Right cardiac atrium (tissue), 5 donors: ENCODE data around the gene SLC10A1. TPM values are rescaled to one million over a fixed set of nuclear protein-coding genes. Genes with fewer than 3 reads are reported as not detected.

Source experiments
- ATAC-seq, 2 donors: fragments of 200-7000 bp; cut with Tn5 transposase; one replicate each; pipeline versions ENCODE4 v1.8.0 to v1.9.1; 2020; ENCODE audit warnings: moderate library complexity in 2 of 2, mild to moderate bottlenecking in 1 of 2
- DNase-seq, 3 donors: peaks; one replicate each; pipeline ENCODE4 v3.0.0-alpha.2; 2020
- H3K27ac ChIP-seq: one replicate; pipeline ENCODE4 v1.5.1; 2013; ENCODE audit warnings: mild to moderate bottlenecking, low read length, control low read depth, moderate library complexity
- H3K27me3 ChIP-seq: one replicate; pipeline ENCODE4 v1.6.1; 2013; ENCODE audit not compliant: control insufficient read depth, insufficient read depth
- H3K4me1 ChIP-seq: one replicate; pipeline ENCODE4 v1.6.1; 2013; ENCODE audit warnings: low read length; ENCODE audit not compliant: control insufficient read depth, insufficient read depth
- H3K4me3 ChIP-seq: one replicate; pipeline ENCODE4 v1.5.1; 2013; ENCODE audit warnings: low read length, control low read depth
- H3K9me3 ChIP-seq: one replicate; pipeline ENCODE4 v1.6.1; 2013; ENCODE audit warnings: low read length; ENCODE audit not compliant: control insufficient read depth
- WGBS: extraction: QIAGEN DNeasy Blood & Tissue Kit; methylation state at CpG from one replicate; pipeline ENCODE4 v1.1.7; 2013; 5-methylcytosine and 5-hydroxymethylcytosine counted together
- intact Hi-C, 4 donors: fragments of 100-400 bp; cut with DNase I; formaldehyde crosslinking; loops; one replicate each; pipeline versions ENCODE4 v1.11.0 to v1.14.0; 2022 to 2023
- polyA plus RNA-seq: library from polyadenylated mRNA; stranded (reverse); fragments of 200-250 nt; gene quantifications from one replicate; pipeline ENCODE4 v1.2.3, GENCODE V29; 2013
- total RNA-seq, 4 donors: library from RNA; stranded (reverse); fragmentation: NEBNext Ultra II Directional; extraction: Animal tissue kit (Norgen Biotek cat#: 25700); gene quantifications; one replicate each; pipeline ENCODE4 v1.2.1, GENCODE V29; 2021
- donor health status: healthy with polysubstance abuse.
- donor health status: DM: no; HTN: yes; CAD: no.
- donor health status: DM: no; HTN: no; CAD: no.
- donor health status: DM: no; HTN: yes; CAD: no; lungs with severe emphysema.
- donor health status: DM: yes; HTN: yes; CAD: no.

SLC10A1 gene
- total and polyA plus RNA-seq, 5 donors = not detected

- 75% methylated on average over 12 of the region's 12 CpGs for WGBS
- Histone ChIP-seq H3K9me3 (no peaks in the 10 kb centered on the region), H3K4me1 (no peaks in the 10 kb centered on the region), H3K27me3 (no peaks in the 10 kb centered on the region), H3K4me3 (no peak overlapping the region), H3K27ac (no peak overlapping the region)
- intact Hi-C loops = no loop called here
- ATAC-seq = no peak
- no peak for DNase-seq
These were observed 12.1 kb upstream of the SLC10A1 start for GRCh38 chr14:69808919-69809808.

- intact Hi-C loops = no loop called here
- WGBS = 73% methylated on average over 1 of the region's 1 CpG
- Histone ChIP-seq H3K9me3 (no peaks in the 10 kb centered on the region), H3K27me3 (no peaks in the 10 kb centered on the region), H3K4me3 (no peak overlapping the region), H3K4me1 (no peaks in the 10 kb centered on the region), H3K27ac (no peak overlapping the region)
- ATAC-seq (no peak), DNase-seq (no peak)
These were observed 10.2 kb upstream of the SLC10A1 start for GRCh38 chr14:69807192-69807591.

GRCh38 chr14:69804902-69805301 is 7.9 kb upstream of the SLC10A1 start:
- Histone ChIP-seq H3K27ac (no peak overlapping the region), H3K9me3 (no peaks in the 10 kb centered on the region), H3K27me3 (no peaks in the 10 kb centered on the region), H3K4me3 (no peak overlapping the region), H3K4me1 (no peaks in the 10 kb centered on the region)
- 88% methylated on average over 2 of the region's 2 CpGs for WGBS
- intact Hi-C loops = no loop called here
- DNase-seq = no peak
- ATAC-seq = no peak

GRCh38 chr14:69803753-69804152 is 6.7 kb upstream of the SLC10A1 start:
- no peak overlapping the region for H3K4me3 ChIP-seq
- no peaks in the 10 kb centered on the region for H3K27me3 ChIP-seq
- H3K4me1 ChIP-seq = no peaks in the 10 kb centered on the region
- DNase-seq (no peak), ATAC-seq (no peak)
- intact Hi-C loops = no loop called here
- H3K9me3 ChIP-seq = no peaks in the 10 kb centered on the region
- H3K27ac ChIP-seq = no peak overlapping the region

GRCh38 chr14:69798339-69798735 is 1.3 kb upstream of the SLC10A1 start:
- H3K4me3 ChIP-seq = no peak overlapping the region
- no peaks in the 10 kb centered on the region for H3K9me3 ChIP-seq
- no peak overlapping the region for H3K27ac ChIP-seq
- intact Hi-C loops = no loop called here
- H3K4me1 ChIP-seq = peaks cover 8% of the 10 kb centered on the region
- WGBS = 94% methylated on average over 4 of the region's 4 CpGs
- no peaks in the 10 kb centered on the region for H3K27me3 ChIP-seq
- ATAC-seq = no peak
- DNase-seq = no peak

- Histone ChIP-seq H3K4me1 (peaks cover 8% of the 10 kb centered on the region), H3K4me3 (no peak overlapping the region), H3K27ac (no peak overlapping the region), H3K9me3 (no peaks in the 10 kb centered on the region), H3K27me3 (no peaks in the 10 kb centered on the region)
- 78% methylated on average over 5 of the region's 5 CpGs for WGBS
- no peak for DNase-seq
- ATAC-seq = no peak
- intact Hi-C loops = no loop called here
These were observed 715 bp upstream of the SLC10A1 start for GRCh38 chr14:69797573-69798338.

- DNase-seq (no peak), ATAC-seq (no peak)
- H3K27me3 ChIP-seq = no peaks in the 10 kb centered on the region
- peaks cover 8% of the 10 kb centered on the region for H3K4me1 ChIP-seq
- 86% methylated on average over 4 of the region's 4 CpGs for WGBS
- H3K4me3 ChIP-seq = no peak overlapping the region
- H3K27ac ChIP-seq = no peak overlapping the region
- intact Hi-C loops = no loop called here
- no peaks in the 10 kb centered on the region for H3K9me3 ChIP-seq
These were observed 1.4 kb downstream of the SLC10A1 start for GRCh38 chr14:69795691-69796090.

GRCh38 chr14:69794791-69795190 is 2.2 kb downstream of the SLC10A1 start:
- ATAC-seq (no peak), DNase-seq (no peak)
- intact Hi-C loops = no loop called here
- Histone ChIP-seq H3K9me3 (no peaks in the 10 kb centered on the region), H3K4me3 (no peak overlapping the region), H3K27me3 (no peaks in the 10 kb centered on the region), H3K4me1 (peaks cover 8% of the 10 kb centered on the region), H3K27ac (no peak overlapping the region)
- WGBS = 85% methylated on average over 3 of the region's 3 CpGs

- H3K27ac ChIP-seq = no peak overlapping the region
- DNase-seq (no peak), ATAC-seq (no peak)
- no peaks in the 10 kb centered on the region for H3K27me3 ChIP-seq
- no peak overlapping the region for H3K4me3 ChIP-seq
- peaks cover 8% of the 10 kb centered on the region for H3K4me1 ChIP-seq
- 91% methylated on average over 7 of the region's 7 CpGs for WGBS
- intact Hi-C loops = no loop called here
- no peaks in the 10 kb centered on the region for H3K9me3 ChIP-seq
These were observed 4.1 kb downstream of the SLC10A1 start for GRCh38 chr14:69792887-69793421.

- ATAC-seq = no peak
- intact Hi-C loops = no loop called here
- no peak overlapping the region for H3K27ac ChIP-seq
- H3K27me3 ChIP-seq = no peaks in the 10 kb centered on the region
- H3K9me3 ChIP-seq = no peaks in the 10 kb centered on the region
- no peak for DNase-seq
- no peaks in the 10 kb centered on the region for H3K4me1 ChIP-seq
- H3K4me3 ChIP-seq = no peak overlapping the region
These were observed 7.9 kb downstream of the SLC10A1 start for GRCh38 chr14:69789118-69789640.

GRCh38 chr14:69786603-69787002 is 10.4 kb downstream of the SLC10A1 start:
- intact Hi-C loops = no loop called here
- DNase-seq = no peak
- Histone ChIP-seq H3K4me1 (no peaks in the 10 kb centered on the region), H3K4me3 (no peak overlapping the region), H3K9me3 (no peaks in the 10 kb centered on the region), H3K27me3 (no peaks in the 10 kb centered on the region), H3K27ac (no peak overlapping the region)
- no peak for ATAC-seq
- 92% methylated on average over 3 of the region's 3 CpGs for WGBS
